Subcutaneous abdominal adipose tissue (tissue), 5 donors: ENCODE results near the gene EIF3F.
A peak's percentile ranks its signal among the peaks of the same experiment; 100 is the strongest.

Experiments
- H3K27ac ChIP-seq: one replicate; pipeline ENCODE4 v1.7.0; 2013; ENCODE audit warnings: low read depth, mild to moderate bottlenecking, inconsistent platforms, low read length, moderate library complexity
- H3K27me3 ChIP-seq, 5 donors: one replicate each; pipeline ENCODE4 v1.7.0; 2013; ENCODE audit warnings: low read length in 5 of 5, inconsistent platforms in 1 of 5; ENCODE audit not compliant: control insufficient read depth in 5 of 5, insufficient read depth in 4 of 5
- H3K36me3 ChIP-seq, 5 donors: one replicate each; pipeline ENCODE4 v1.7.0; 2013; ENCODE audit warnings: low read length in 5 of 5; ENCODE audit not compliant: control insufficient read depth in 5 of 5, insufficient read depth in 5 of 5
- H3K4me1 ChIP-seq, 5 donors: one replicate each; pipeline ENCODE4 v1.7.0; 2013; ENCODE audit warnings: low read length in 5 of 5, mild to moderate bottlenecking in 3 of 5, moderate library complexity in 1 of 5; ENCODE audit not compliant: control insufficient read depth in 5 of 5, insufficient read depth in 5 of 5
- H3K4me3 ChIP-seq, 5 donors: one replicate each; pipeline ENCODE4 v1.7.0; 2013; ENCODE audit warnings: low read length in 5 of 5, low read depth in 1 of 5
- H3K9ac ChIP-seq, 5 donors: one replicate each; pipeline ENCODE4 v1.7.0; 2013; ENCODE audit warnings: low read length in 5 of 5, mild to moderate bottlenecking in 4 of 5, moderate library complexity in 3 of 5
- H3K9me3 ChIP-seq, 5 donors: one replicate each; pipeline ENCODE4 v1.7.0; 2013; ENCODE audit warnings: low read length in 5 of 5; ENCODE audit not compliant: control insufficient read depth in 5 of 5
- donor health status: healthy.
- donor health status: healthy.
- donor health status: healthy.
- donor health status: healthy.
- donor health status: healthy.

EIF3F gene

GRCh38 chr11:8008212-8008611, 21.1 kb downstream of the EIF3F start:
- Histone ChIP-seq H3K4me3 (no peak overlapping the region), H3K9me3 (no peaks in the 10 kb centered on the region), H3K27ac (no peak overlapping the region), H3K9ac (no peak overlapping the region), H3K36me3 (no peaks in the 10 kb centered on the region), H3K4me1 (no peaks in the 10 kb centered on the region), H3K27me3 (peaks cover 0 to 2% (median 0%) of the 10 kb centered on the region in 5 donors)

DNA sequence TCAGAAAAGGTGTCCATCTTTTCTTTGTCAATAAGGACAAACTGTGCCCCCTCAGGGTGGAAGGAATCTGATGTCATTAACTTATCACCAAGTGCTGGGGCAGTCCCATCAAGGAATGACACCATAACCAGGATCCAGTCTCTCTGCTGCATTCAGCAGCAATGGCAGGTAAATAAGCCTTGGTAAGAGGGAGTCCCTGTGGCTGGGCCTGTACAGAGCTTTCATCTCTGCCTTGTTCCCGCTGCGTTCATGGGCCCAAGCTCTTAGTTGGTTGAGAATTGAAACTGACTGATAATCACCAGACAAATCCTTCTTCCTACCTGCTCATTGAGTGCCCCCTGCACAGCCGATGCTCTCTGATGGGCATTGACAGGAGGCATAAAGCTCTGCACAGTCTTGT, 22.7 kb downstream of the EIF3F start:
- Histone ChIP-seq H3K4me3 (no peak overlapping the region), H3K9ac (no peak overlapping the region), H3K27ac (no peak overlapping the region), H3K4me1 (no peaks in the 10 kb centered on the region), H3K27me3 (peaks cover 0 to 2% (median 0%) of the 10 kb centered on the region in 5 donors), H3K9me3 (no peaks in the 10 kb centered on the region), H3K36me3 (no peaks in the 10 kb centered on the region)

GRCh38 chr11:8011371-8011770, 24.2 kb downstream of the EIF3F start:
- Histone ChIP-seq H3K4me1 (no peaks in the 10 kb centered on the region), H3K4me3 (no peak overlapping the region), H3K9me3 (no peaks in the 10 kb centered on the region), H3K27ac (no peak overlapping the region), H3K9ac (no peak overlapping the region), H3K27me3 (peaks cover 0 to 11% (median 2%) of the 10 kb centered on the region in 5 donors), H3K36me3 (no peaks in the 10 kb centered on the region)

DNA sequence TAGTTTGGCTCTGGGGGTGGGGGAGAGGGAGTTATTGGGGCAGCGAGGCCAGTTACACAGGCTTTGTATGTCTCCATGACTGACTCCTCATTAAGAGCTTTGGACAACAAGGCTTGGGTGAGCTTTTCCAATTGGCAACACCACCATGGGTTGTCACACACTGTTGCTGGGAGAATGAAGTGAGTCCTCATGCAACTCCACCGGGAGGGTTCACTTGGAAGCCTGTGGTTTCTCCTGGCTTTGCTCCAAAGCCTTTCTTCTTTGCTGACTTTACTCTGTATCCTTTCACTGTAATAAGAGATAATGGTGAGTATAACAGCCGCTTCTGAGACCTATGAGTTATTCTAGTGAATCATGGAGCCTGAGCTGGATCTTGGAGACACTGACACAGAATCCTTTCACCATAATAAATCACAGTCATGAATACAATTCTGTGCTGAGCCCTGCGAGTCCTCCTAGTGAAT, 24.9 kb downstream of the EIF3F start:
- peaks cover 6 to 15% (median 8%) of the 10 kb centered on the region in 5 donors for H3K27me3 ChIP-seq
- no peaks in the 10 kb centered on the region for H3K4me1 ChIP-seq
- H3K9me3 ChIP-seq: no peaks in the 10 kb centered on the region
- no peak overlapping the region for H3K27ac ChIP-seq
- H3K4me3 ChIP-seq: no peak overlapping the region
- H3K36me3 ChIP-seq: no peaks in the 10 kb centered on the region
- H3K9ac ChIP-seq: no peak overlapping the region

- Histone ChIP-seq H3K9ac (no peak overlapping the region), H3K4me1 (peaks cover 3 to 10% (median 9%) of the 10 kb centered on the region in 5 donors), H3K9me3 (no peaks in the 10 kb centered on the region), H3K36me3 (no peaks in the 10 kb centered on the region), H3K27ac (no peak overlapping the region), H3K27me3 (peaks cover 6 to 23% (median 14%) of the 10 kb centered on the region in 5 donors), H3K4me3 (no peak overlapping the region)
These were observed 26.7 kb downstream of the EIF3F start for GRCh38 chr11:8013833-8014232.

DNA sequence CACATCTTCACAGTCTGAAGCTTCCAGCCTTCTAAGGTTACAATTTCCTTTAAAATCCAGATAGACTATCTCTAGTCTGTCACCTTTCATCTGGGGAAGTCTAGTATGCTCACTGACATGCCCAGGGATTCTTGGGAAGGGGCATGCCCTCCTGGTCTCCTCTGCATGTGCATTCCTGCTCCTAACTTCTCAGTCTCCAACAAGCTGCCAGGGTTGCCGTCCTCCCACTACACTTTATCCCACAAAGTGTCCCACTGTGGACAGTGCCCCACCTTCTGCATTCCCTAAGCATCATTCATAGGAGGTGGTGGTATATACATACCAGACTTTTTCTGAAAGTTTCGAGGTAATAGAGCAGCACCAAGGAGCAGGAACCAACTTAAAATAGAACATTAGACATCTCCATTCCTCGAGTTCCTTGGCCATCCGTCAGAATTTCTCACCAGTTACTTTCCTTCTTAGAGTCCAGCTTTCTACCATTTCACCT, 28.7 kb downstream of the EIF3F start:
- no peaks in the 10 kb centered on the region for H3K9me3 ChIP-seq
- no peak overlapping the region for H3K27ac ChIP-seq
- H3K4me1 ChIP-seq: peaks cover 3 to 24% (median 19%) of the 10 kb centered on the region in 5 donors
- no peaks in the 10 kb centered on the region for H3K36me3 ChIP-seq
- H3K9ac ChIP-seq: no peak overlapping the region
- H3K4me3 ChIP-seq: no peak overlapping the region
- peaks cover 14 to 33% (median 15%) of the 10 kb centered on the region in 5 donors for H3K27me3 ChIP-seq

GRCh38 chr11:8016440-8016839, 29.3 kb downstream of the EIF3F start:
- H3K27me3 ChIP-seq: peaks cover 14 to 34% (median 15%) of the 10 kb centered on the region in 5 donors
- H3K4me1 ChIP-seq: peaks cover 3 to 24% (median 19%) of the 10 kb centered on the region in 5 donors
- no peaks in the 10 kb centered on the region for H3K9me3 ChIP-seq
- no peak overlapping the region for H3K9ac ChIP-seq
- no peak overlapping the region for H3K4me3 ChIP-seq
- H3K36me3 ChIP-seq: no peaks in the 10 kb centered on the region
- H3K27ac ChIP-seq: no peak overlapping the region

DNA sequence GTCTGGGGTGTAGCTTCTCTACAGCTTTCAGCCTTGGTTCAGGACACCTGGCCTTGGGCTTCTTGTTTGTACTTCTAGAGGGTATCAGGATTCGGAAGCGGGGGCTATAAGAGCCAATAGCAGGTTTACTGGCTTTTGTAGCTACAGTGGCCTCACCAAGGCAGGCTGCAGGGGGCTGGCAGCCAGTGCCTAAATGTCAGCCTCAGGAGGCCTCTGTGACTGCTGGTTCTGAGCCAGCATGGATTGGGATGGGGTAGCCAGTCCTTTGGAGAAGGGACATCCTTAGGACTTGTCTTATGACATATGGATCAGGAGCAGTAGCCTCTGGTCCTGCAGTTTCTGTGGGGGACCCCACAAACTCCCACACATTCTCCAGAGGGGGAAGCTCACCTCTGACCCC, 29.9 kb downstream of the EIF3F start:
- Histone ChIP-seq H3K9ac (no peak overlapping the region), H3K9me3 (no peaks in the 10 kb centered on the region), H3K4me3 (no peak overlapping the region), H3K27ac (no peak overlapping the region), H3K36me3 (no peaks in the 10 kb centered on the region), H3K4me1 (peaks cover 3 to 24% (median 19%) of the 10 kb centered on the region in 5 donors), H3K27me3 (peaks cover 14 to 34% (median 15%) of the 10 kb centered on the region in 5 donors)

DNA sequence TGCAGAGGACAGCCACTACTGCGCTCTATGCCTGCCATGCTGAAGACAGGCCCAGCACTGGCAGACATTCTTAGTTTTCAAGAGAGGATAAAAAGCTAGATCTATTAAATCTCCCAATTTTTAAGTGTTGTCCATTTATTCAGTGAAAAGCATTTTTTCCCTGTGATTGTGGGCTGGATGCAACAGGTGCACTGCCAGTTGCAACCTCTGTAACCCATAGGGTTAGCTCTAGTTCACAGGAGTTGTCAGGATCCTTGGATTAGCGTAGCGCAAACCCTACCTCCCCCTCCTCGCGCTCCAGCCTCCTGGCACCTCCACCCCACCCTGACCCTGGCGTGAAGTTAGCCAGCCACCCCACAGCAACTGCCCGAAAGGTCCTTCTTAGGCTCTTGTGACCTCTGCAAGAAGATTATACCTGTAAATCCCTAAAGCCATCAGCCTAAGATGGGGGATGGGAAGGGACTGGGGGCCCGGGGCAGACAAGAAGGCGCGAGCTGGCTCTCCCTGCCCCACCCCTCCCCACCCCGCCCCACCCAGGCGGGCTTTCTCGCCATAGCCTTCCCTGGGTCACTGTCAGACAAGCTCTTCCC, 30.9 kb downstream of the EIF3F start:
- peak overlapping the region; percentile 24 for H3K27ac ChIP-seq
- H3K4me1 ChIP-seq: peaks cover 3 to 24% (median 19%) of the 10 kb centered on the region in 5 donors
- no peaks in the 10 kb centered on the region for H3K36me3 ChIP-seq
- no peak overlapping the region for H3K9ac ChIP-seq
- H3K4me3 ChIP-seq: peak overlapping the region in 4 of 5 donors; percentile 58 to 68 (median 66)
- peaks cover 14 to 34% (median 15%) of the 10 kb centered on the region in 5 donors for H3K27me3 ChIP-seq
- H3K9me3 ChIP-seq: no peaks in the 10 kb centered on the region

DNA sequence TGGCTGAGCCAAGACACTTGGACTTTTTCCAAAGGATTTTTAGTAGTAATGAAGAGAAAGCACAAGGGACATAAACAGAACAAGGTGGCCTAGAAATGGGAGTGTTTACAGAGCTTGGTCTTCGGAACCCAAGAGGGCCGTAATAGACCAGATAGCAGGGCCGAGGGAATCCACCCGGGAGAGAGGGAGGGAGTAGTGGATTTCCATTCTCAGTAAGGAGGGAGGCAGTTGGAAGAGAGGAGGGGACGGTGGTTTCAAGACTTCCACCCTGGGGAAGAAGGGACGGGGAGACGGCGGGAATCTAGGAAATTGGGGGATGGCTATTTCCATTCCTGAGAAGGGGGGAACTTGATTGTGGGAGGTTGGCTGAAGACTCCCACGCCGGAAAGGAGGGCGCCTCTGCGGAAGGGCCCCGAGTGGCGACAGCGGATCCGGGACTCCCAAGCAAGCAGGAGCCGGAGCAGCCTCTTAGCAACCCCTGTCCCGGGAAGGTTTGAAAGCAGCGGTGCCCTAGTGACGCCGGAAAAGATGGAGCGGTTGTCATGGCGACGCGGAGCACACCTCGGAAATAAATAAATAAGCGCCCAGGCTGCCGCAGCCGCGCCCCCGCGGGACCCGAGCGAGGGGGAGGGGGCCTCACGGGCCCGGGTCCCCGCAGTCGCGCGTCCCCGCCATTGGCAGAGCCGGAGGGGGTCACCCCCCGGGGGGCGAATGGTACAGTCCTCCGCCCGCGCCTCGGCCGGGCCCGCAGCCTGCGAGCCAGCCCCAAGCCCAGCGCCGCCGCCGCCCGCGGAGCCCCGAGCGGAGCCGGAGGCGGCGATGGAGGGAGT, 31.6 kb downstream of the EIF3F start:
- Histone ChIP-seq H3K27ac (peak overlapping the region; percentile 24), H3K4me1 (peaks cover 3 to 24% (median 19%) of the 10 kb centered on the region in 5 donors), H3K36me3 (no peaks in the 10 kb centered on the region), H3K9me3 (no peaks in the 10 kb centered on the region), H3K4me3 (peak overlapping the region; percentile 58 to 72 (median 67)), H3K27me3 (peaks cover 14 to 34% (median 15%) of the 10 kb centered on the region in 5 donors), H3K9ac (peak overlapping the region in 2 of 5 donors; percentile 56 to 70)
